ENCODE measurements around the gene STXBP6. TPM values are rescaled to one million over a fixed set of nuclear protein-coding genes. Genes with fewer than 3 reads are reported as not detected.

STXBP6 gene
- total and polyA plus RNA-seq, 2 experiments from 2014 or later = 19.7 to 29.0 TPM

DNA sequence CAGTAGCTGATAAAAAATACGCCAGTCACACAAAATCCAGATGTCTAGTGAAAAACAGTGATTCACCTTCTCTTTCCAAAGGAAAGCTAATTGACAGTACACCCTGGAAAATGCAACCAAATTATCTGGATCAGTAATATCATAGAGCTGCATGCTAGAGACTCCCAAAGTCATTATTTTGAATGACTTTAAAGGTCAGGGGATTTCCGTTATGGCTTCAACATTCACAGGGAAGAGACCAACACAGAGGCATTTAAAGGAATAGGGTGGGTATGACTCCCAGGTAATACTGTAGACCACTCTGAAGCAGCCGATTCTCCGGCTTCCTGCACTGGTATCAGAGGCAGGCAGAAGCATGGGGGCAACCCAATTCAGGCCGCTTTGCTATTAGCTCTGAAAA, 190.4 kb downstream of the STXBP6 start (continued):
- TF ChIP-seq EZH2 (IDR thresholded peaks at IDR 0.05; ENCODE audit: low read depth, unreplicated experiment) = no peak

GRCh38 chr14:24858684-24859083, 191.3 kb downstream of the STXBP6 start:
- no peaks in the 10 kb centered on the region for H3K27me3 ChIP-seq (ENCODE audit: insufficient read depth)
- Mint-ChIP-seq H3K9me3 (no peaks in the 10 kb centered on the region), H3K27me3 (ENCODE audit: insufficient read depth, low read depth, poor library complexity) (no peaks in the 10 kb centered on the region), H3K4me3 (no peak overlapping the region), H3K27ac (peak overlapping the region; percentile 22), H3K4me1 (peaks cover 32% of the 10 kb centered on the region), H3K36me3 (ENCODE audit: low read depth) (no peaks in the 10 kb centered on the region)
- no peak overlapping the region; the same call in 1 of the 2 replicates for H3K4me2 ChIP-seq
- no peaks in the 10 kb centered on the region for H3F3A ChIP-seq (replicated peaks; ENCODE audit: low read depth)
- no peak overlapping the region for H3K4me3 ChIP-seq
- no peak for TF ChIP-seq EZH2phosphoT487 (IDR thresholded peaks at IDR 0.05; ENCODE audit: unreplicated experiment)
- no peak for TF ChIP-seq ZNF114 (CRISPR knock-in tag; IDR thresholded peaks at IDR 0.05)
- TF ChIP-seq REST (IDR thresholded peaks at IDR 0.05; ENCODE audit: unreplicated experiment) = no peak
- no peak for TF ChIP-seq ZNF331 (CRISPR knock-in tag; IDR thresholded peaks at IDR 0.05; ENCODE audit: low read depth)
- no peak for TF ChIP-seq NANOG (IDR thresholded peaks at IDR 0.05; ENCODE audit: borderline replicate concordance)
- TF ChIP-seq, protein P1, sequence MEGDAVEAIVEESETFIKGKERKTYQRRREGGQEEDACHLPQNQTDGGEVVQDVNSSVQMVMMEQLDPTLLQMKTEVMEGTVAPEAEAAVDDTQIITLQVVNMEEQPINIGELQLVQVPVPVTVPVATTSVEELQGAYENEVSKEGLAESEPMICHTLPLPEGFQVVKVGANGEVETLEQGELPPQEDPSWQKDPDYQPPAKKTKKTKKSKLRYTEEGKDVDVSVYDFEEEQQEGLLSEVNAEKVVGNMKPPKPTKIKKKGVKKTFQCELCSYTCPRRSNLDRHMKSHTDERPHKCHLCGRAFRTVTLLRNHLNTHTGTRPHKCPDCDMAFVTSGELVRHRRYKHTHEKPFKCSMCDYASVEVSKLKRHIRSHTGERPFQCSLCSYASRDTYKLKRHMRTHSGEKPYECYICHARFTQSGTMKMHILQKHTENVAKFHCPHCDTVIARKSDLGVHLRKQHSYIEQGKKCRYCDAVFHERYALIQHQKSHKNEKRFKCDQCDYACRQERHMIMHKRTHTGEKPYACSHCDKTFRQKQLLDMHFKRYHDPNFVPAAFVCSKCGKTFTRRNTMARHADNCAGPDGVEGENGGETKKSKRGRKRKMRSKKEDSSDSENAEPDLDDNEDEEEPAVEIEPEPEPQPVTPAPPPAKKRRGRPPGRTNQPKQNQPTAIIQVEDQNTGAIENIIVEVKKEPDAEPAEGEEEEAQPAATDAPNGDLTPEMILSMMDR (conservative IDR thresholded peaks at IDR 0.05; ENCODE audit: low read depth in 2 of 2) = no peak
- no peak for TF ChIP-seq EZH2 (IDR thresholded peaks at IDR 0.05; ENCODE audit: low read depth, unreplicated experiment)
- TF ChIP-seq, protein P2, sequence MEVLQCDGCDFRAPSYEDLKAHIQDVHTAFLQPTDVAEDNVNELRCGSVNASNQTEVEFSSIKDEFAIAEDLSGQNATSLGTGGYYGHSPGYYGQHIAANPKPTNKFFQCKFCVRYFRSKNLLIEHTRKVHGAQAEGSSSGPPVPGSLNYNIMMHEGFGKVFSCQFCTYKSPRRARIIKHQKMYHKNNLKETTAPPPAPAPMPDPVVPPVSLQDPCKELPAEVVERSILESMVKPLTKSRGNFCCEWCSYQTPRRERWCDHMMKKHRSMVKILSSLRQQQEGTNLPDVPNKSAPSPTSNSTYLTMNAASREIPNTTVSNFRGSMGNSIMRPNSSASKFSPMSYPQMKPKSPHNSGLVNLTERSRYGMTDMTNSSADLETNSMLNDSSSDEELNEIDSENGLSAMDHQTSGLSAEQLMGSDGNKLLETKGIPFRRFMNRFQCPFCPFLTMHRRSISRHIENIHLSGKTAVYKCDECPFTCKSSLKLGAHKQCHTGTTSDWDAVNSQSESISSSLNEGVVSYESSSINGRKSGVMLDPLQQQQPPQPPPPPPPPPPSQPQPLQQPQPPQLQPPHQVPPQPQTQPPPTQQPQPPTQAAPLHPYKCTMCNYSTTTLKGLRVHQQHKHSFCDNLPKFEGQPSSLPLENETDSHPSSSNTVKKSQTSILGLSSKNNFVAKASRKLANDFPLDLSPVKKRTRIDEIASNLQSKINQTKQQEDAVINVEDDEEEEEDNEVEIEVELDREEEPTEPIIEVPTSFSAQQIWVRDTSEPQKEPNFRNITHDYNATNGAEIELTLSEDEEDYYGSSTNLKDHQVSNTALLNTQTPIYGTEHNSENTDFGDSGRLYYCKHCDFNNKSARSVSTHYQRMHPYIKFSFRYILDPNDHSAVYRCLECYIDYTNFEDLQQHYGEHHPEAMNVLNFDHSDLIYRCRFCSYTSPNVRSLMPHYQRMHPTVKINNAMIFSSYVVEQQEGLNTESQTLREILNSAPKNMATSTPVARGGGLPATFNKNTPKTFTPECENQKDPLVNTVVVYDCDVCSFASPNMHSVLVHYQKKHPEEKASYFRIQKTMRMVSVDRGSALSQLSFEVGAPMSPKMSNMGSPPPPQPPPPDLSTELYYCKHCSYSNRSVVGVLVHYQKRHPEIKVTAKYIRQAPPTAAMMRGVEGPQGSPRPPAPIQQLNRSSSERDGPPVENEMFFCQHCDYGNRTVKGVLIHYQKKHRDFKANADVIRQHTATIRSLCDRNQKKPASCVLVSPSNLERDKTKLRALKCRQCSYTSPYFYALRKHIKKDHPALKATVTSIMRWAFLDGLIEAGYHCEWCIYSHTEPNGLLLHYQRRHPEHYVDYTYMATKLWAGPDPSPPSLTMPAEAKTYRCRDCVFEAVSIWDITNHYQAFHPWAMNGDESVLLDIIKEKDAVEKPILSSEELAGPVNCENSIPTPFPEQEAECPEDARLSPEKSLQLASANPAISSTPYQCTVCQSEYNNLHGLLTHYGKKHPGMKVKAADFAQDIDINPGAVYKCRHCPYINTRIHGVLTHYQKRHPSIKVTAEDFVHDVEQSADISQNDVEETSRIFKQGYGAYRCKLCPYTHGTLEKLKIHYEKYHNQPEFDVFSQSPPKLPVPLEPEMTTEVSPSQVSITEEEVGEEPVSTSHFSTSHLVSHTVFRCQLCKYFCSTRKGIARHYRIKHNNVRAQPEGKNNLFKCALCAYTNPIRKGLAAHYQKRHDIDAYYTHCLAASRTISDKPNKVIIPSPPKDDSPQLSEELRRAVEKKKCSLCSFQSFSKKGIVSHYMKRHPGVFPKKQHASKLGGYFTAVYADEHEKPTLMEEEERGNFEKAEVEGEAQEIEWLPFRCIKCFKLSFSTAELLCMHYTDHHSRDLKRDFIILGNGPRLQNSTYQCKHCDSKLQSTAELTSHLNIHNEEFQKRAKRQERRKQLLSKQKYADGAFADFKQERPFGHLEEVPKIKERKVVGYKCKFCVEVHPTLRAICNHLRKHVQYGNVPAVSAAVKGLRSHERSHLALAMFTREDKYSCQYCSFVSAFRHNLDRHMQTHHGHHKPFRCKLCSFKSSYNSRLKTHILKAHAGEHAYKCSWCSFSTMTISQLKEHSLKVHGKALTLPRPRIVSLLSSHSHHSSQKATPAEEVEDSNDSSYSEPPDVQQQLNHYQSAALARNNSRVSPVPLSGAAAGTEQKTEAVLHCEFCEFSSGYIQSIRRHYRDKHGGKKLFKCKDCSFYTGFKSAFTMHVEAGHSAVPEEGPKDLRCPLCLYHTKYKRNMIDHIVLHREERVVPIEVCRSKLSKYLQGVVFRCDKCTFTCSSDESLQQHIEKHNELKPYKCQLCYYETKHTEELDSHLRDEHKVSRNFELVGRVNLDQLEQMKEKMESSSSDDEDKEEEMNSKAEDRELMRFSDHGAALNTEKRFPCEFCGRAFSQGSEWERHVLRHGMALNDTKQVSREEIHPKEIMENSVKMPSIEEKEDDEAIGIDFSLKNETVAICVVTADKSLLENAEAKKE (CRISPR knock-in tag; IDR thresholded peaks at IDR 0.05) = no peak
- H3K79me2 ChIP-seq (replicated peaks; ENCODE audit: insufficient read depth) = no peaks in the 10 kb centered on the region
- no peak for ATAC-seq
- peaks cover 19% of the 10 kb centered on the region for H3K4me1 ChIP-seq (ENCODE audit: insufficient read depth)
- 0 out of 2 replicates have a peak, but pooled peaks cover 3% of the 10 kb centered on the region for H3K9me2 ChIP-seq (ENCODE audit: insufficient read depth)
- H3K36me3 ChIP-seq (ENCODE audit: insufficient read depth) = no peaks in the 10 kb centered on the region
- H4K20me1 ChIP-seq (replicated peaks; ENCODE audit: insufficient read depth) = no peaks in the 10 kb centered on the region
- peak overlapping the region; percentile 4; the same call in 1 of the 2 replicates for H3K27ac ChIP-seq (ENCODE audit: low read depth)
- no peak for DNase-seq (ENCODE audit: low spot score)
- H2AFZ ChIP-seq = no peak overlapping the region

Data from GM23338 (cell line).